HepG2 (cell line): Measurements from ENCODE around the gene RNF182.

Experiments
- IKZF4 ChIP-seq: sonication (generic); formaldehyde crosslinking; IDR thresholded peaks from 2 replicates; pipeline ENCODE4 v1.5.1; 2020; ENCODE audit warnings: borderline replicate concordance, mild to moderate bottlenecking, low read depth, missing genetic modification reagents; ENCODE audit errors: not compliant biosample characterization
- JUN ChIP-seq: sonication (generic); formaldehyde crosslinking; IDR thresholded peaks from 2 replicates; pipeline ENCODE4 v1.4.0; 2020; ENCODE audit warnings: mild to moderate bottlenecking, missing genetic modification reagents
- ZNF335 ChIP-seq: sonication (generic); formaldehyde crosslinking; IDR thresholded peaks from 2 replicates; pipeline ENCODE4 v1.4.0; 2020; ENCODE audit warnings: missing genetic modification reagents
- ZNF615 ChIP-seq: sonication (generic); formaldehyde crosslinking; IDR thresholded peaks from 2 replicates; pipeline ENCODE4 v1.5.0; 2020; ENCODE audit warnings: mild to moderate bottlenecking, missing genetic modification reagents, borderline replicate concordance
- TF ChIP-seq, protein P1 (sequence below): sonication (generic); formaldehyde crosslinking; IDR thresholded peaks from 2 replicates; pipeline ENCODE4 v1.9.0; 2021; ENCODE audit warnings: missing genetic modification reagents, mild to moderate bottlenecking, borderline replicate concordance

DNA sequence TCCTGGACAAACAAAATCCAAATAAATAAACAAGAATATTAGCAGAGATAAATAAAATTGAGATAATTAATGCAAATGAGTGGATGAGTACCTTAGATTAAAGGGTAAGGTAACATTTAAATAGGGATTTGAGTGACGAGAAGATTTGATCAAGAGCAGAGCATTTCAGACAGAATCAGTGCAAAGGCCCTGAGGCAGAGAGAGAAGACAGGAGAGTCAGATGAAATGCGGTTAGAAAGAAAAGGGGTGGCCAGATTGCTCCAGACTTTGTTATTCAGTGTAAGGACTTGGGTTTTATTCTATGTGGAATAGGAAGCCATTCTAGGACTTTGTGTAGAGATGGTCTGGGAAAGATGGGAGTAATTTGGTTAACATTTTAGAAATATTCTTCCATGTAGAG is 10.0 kb downstream of the RNF182 start:
- TF ChIP-seq ZNF335 (CRISPR knock-in tag) (no peak), IKZF4 (CRISPR knock-in tag) (no peak), ZNF615 (no peak), JUN (no peak)
- TF ChIP-seq, protein P1, sequence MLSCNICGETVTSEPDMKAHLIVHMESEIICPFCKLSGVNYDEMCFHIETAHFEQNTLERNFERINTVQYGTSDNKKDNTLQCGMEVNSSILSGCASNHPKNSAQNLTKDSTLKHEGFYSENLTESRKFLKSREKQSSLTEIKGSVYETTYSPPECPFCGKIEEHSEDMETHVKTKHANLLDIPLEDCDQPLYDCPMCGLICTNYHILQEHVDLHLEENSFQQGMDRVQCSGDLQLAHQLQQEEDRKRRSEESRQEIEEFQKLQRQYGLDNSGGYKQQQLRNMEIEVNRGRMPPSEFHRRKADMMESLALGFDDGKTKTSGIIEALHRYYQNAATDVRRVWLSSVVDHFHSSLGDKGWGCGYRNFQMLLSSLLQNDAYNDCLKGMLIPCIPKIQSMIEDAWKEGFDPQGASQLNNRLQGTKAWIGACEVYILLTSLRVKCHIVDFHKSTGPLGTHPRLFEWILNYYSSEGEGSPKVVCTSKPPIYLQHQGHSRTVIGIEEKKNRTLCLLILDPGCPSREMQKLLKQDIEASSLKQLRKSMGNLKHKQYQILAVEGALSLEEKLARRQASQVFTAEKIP (CRISPR knock-in tag): no peak
